ENCODE results near the gene KTI12. TPM values are rescaled to one million over a fixed set of nuclear protein-coding genes. Genes with fewer than 3 reads are reported as not detected.
"Not testable (repeated sequence)": the region's sequence is repeated elsewhere in the genome, so short reads cannot be mapped to it uniquely, and the experiment has no call there.

Gene KTI12
- total RNA-seq (2014; rRNA removed; shearing (Covaris generic)) = 20.7 and 24.5 TPM in 2 replicates

GRCh38 chr1:52033190-52034049 is at the start of gene KTI12:
TSS of gene KTI12 (minus strand) at chr1:52033810. CDS start at chr1:52033761, 49 bp downstream.
- DNase-seq (ENCODE audit: low spot score) = peak; percentile 89

GRCh38 chr1:52080014-52080415 is 46.4 kb upstream of the KTI12 start:
- DNase-seq (ENCODE audit: low spot score) = peak; percentile 33

- not testable (repeated sequence) for DNase-seq (ENCODE audit: low spot score)
Measured at GRCh38 chr1:52077277-52077676, 43.7 kb upstream of the KTI12 start.

- no peak for DNase-seq (ENCODE audit: low spot score)
Measured at GRCh38 chr1:52072291-52072690, 38.7 kb upstream of the KTI12 start.

- DNase-seq (ENCODE audit: low spot score) = no peak
Measured at GRCh38 chr1:52070704-52071103, 37.1 kb upstream of the KTI12 start.

GRCh38 chr1:52063192-52063591 is 29.6 kb upstream of the KTI12 start:
- no peak for DNase-seq (ENCODE audit: low spot score)

GRCh38 chr1:52060822-52061221 is 27.2 kb upstream of the KTI12 start:
- no peak for DNase-seq (ENCODE audit: low spot score)

GRCh38 chr1:52059888-52060287 is 26.3 kb upstream of the KTI12 start:
- no peak for DNase-seq (ENCODE audit: low spot score)

- no peak for DNase-seq (ENCODE audit: low spot score)
Measured at GRCh38 chr1:52059321-52059720, 25.7 kb upstream of the KTI12 start.

- no peak for DNase-seq (ENCODE audit: low spot score)
Measured at GRCh38 chr1:52057876-52058415, 24.3 kb upstream of the KTI12 start.

GRCh38 chr1:52057255-52057654 is 23.6 kb upstream of the KTI12 start:
- no peak for DNase-seq (ENCODE audit: low spot score)

GRCh38 chr1:52056937-52057231 is 23.3 kb upstream of the KTI12 start:
- DNase-seq (ENCODE audit: low spot score) = no peak

- DNase-seq (ENCODE audit: low spot score) = peak; percentile 96
Measured at GRCh38 chr1:52056163-52056936, 22.7 kb upstream of the KTI12 start, which contains the start of gene BTF3L4. TSS of gene BTF3L4 (plus strand) at chr1:52056295. CDS start at chr1:52059848, 3,553 bp downstream.

- no peak for DNase-seq (ENCODE audit: low spot score)
Measured at GRCh38 chr1:52055866-52056162, 22.2 kb upstream of the KTI12 start.

GRCh38 chr1:52055066-52055865 is 21.7 kb upstream of the KTI12 start, which contains the start of gene TXNDC12:
TSS of gene TXNDC12 (minus strand) at chr1:52055191. CDS start at chr1:52055096, 95 bp downstream.
- peak; percentile 91 for DNase-seq (ENCODE audit: low spot score)

- no peak for DNase-seq (ENCODE audit: low spot score)
Measured at GRCh38 chr1:52054496-52055065, 21.0 kb upstream of the KTI12 start.

GRCh38 chr1:52053862-52054261 is 20.3 kb upstream of the KTI12 start:
- no peak for DNase-seq (ENCODE audit: low spot score)

- DNase-seq (ENCODE audit: low spot score) = not testable (repeated sequence)
Measured at GRCh38 chr1:52049337-52049736, 15.7 kb upstream of the KTI12 start.

GRCh38 chr1:52045666-52046195 is 12.1 kb upstream of the KTI12 start:
- DNase-seq (ENCODE audit: low spot score) = not testable (repeated sequence)

GRCh38 chr1:52045236-52045635 is 11.6 kb upstream of the KTI12 start:
- no peak for DNase-seq (ENCODE audit: low spot score)

Data from HT-29 (cell line).